Endodermal cell (in vitro differentiated cells): ENCODE measurements around the gene DIRAS1. TPM values are rescaled to one million over a fixed set of nuclear protein-coding genes. Genes with fewer than 3 reads are reported as not detected.
"Not testable (repeated sequence)": the region's sequence is repeated elsewhere in the genome, so short reads cannot be mapped to it uniquely, and the experiment has no call there.

ENCODE experiments used
- DNase-seq: peaks from one replicate; pipeline ENCODE4 v3.0.0-alpha.2; 2017
- H3K27ac ChIP-seq: 2 replicates; pipeline ENCODE4 v1.5.1; 2013; ENCODE audit warnings: mild to moderate bottlenecking, low read depth, low read length, moderate library complexity
- H3K27me3 ChIP-seq: 2 replicates; pipeline ENCODE4 v1.6.1; 2013; ENCODE audit warnings: mild to moderate bottlenecking, low read length, moderate library complexity; ENCODE audit not compliant: insufficient read depth, control insufficient read depth, poor library complexity, severe bottlenecking
- H3K36me3 ChIP-seq: 2 replicates; pipeline ENCODE4 v1.7.0; 2013; ENCODE audit warnings: mild to moderate bottlenecking, low read length, moderate library complexity; ENCODE audit not compliant: control insufficient read depth, insufficient read depth
- H3K4me1 ChIP-seq: one replicate; pipeline ENCODE4 v1.7.0; 2013; ENCODE audit warnings: low read length; ENCODE audit not compliant: control insufficient read depth, insufficient read depth
- H3K4me3 ChIP-seq: 2 replicates; pipeline ENCODE4 v1.5.1; 2013; ENCODE audit warnings: mild to moderate bottlenecking, low read length, moderate library complexity
- H3K9ac ChIP-seq: 2 replicates; pipeline ENCODE4 v1.6.1; 2013; ENCODE audit warnings: mild to moderate bottlenecking, low read length, moderate library complexity; ENCODE audit not compliant: poor library complexity, severe bottlenecking; ENCODE audit errors: extremely low read depth
- H3K9me3 ChIP-seq: 2 replicates; pipeline ENCODE4 v1.6.1; 2013; ENCODE audit warnings: mild to moderate bottlenecking, low read length, moderate library complexity; ENCODE audit not compliant: control insufficient read depth
- H3K27ac Mint-ChIP-seq: 2 replicates; pipeline ENCODE4 v1.8.0; 2020; ENCODE audit warnings: mixed read lengths
- H3K27me3 Mint-ChIP-seq: 2 replicates; pipeline ENCODE4 v1.8.0; 2021; ENCODE audit warnings: mild to moderate bottlenecking, mixed read lengths; ENCODE audit not compliant: insufficient read depth
- H3K36me3 Mint-ChIP-seq: 2 replicates; pipeline ENCODE4 v1.8.0; 2020; ENCODE audit warnings: low read depth, mixed read lengths
- H3K4me1 Mint-ChIP-seq: 2 replicates; pipeline ENCODE4 v1.8.0; 2020; ENCODE audit warnings: mixed read lengths
- H3K4me3 Mint-ChIP-seq: 2 replicates; pipeline ENCODE4 v1.8.0; 2020; ENCODE audit warnings: mild to moderate bottlenecking, moderate library complexity, mixed read lengths
- H3K9me3 Mint-ChIP-seq: 2 replicates; pipeline ENCODE4 v1.8.0; 2020; ENCODE audit warnings: mild to moderate bottlenecking, mixed read lengths
- whole genome bisulfite sequencing, 2 experiments: methylation state at CpG; one replicate each; pipeline versions ENCODE4 v1.1.5 to v1.1.7; 2013; ENCODE audit warnings: missing lambda C conversion rate in 2 of 2, mixed read lengths in 1 of 2; ENCODE audit not compliant: insufficient coverage in 1 of 2, insufficient read length in 1 of 2; 5-methylcytosine and 5-hydroxymethylcytosine counted together
- total RNA-seq, 2 donors: library from RNA; stranded (reverse); fragmentation: NEBNext Ultra II Directional in 1 of 2; extraction: Animal tissue kit (Norgen Biotek cat#: 25700) in 1 of 2; gene quantifications; 2 replicates in 1 of 2; 3 replicates in 1 of 2; pipeline ENCODE4 v1.2.1, GENCODE V29; 2021
- TF ChIP-seq, protein P1 (sequence below): fragments of 200-600 bp; sonication (generic); conservative IDR thresholded peaks from 2 replicates; pipeline ENCODE4 v1.5.0; 2021; ENCODE audit warnings: antibody characterized with exemption, mild to moderate bottlenecking

Gene DIRAS1
- total RNA-seq, 2 donors from 2014 or later = 4.7 to 8.4 TPM

GRCh38 chr19:2716275-2716650 is 4.9 kb downstream of the DIRAS1 start:
- Mint-ChIP-seq H3K4me1 (peaks cover 4% of the 10 kb centered on the region), H3K4me3 (no peak overlapping the region), H3K9me3 (peaks cover 11% of the 10 kb centered on the region), H3K27ac (no peak overlapping the region), H3K27me3 (peaks cover 11% of the 10 kb centered on the region), H3K36me3 (peaks cover 13% of the 10 kb centered on the region)
- TF ChIP-seq, protein P1, sequence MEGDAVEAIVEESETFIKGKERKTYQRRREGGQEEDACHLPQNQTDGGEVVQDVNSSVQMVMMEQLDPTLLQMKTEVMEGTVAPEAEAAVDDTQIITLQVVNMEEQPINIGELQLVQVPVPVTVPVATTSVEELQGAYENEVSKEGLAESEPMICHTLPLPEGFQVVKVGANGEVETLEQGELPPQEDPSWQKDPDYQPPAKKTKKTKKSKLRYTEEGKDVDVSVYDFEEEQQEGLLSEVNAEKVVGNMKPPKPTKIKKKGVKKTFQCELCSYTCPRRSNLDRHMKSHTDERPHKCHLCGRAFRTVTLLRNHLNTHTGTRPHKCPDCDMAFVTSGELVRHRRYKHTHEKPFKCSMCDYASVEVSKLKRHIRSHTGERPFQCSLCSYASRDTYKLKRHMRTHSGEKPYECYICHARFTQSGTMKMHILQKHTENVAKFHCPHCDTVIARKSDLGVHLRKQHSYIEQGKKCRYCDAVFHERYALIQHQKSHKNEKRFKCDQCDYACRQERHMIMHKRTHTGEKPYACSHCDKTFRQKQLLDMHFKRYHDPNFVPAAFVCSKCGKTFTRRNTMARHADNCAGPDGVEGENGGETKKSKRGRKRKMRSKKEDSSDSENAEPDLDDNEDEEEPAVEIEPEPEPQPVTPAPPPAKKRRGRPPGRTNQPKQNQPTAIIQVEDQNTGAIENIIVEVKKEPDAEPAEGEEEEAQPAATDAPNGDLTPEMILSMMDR = no peak
- no peak for DNase-seq
- 92 to 94% methylated on average over 12 to 19 of the region's 19 CpGs for WGBS, 2 experiments
- Histone ChIP-seq H3K4me3 (no peak overlapping the region), H3K27me3 (no peaks in the 10 kb centered on the region), H3K27ac (no peak overlapping the region), H3K9me3 (peaks cover 7% of the 10 kb centered on the region), H3K9ac (no peak overlapping the region), H3K4me1 (no peaks in the 10 kb centered on the region), H3K36me3 (no peaks in the 10 kb centered on the region)

- TF ChIP-seq, protein P1 = no peak
- Histone ChIP-seq H3K4me3 (no peak overlapping the region), H3K27ac (no peak overlapping the region), H3K27me3 (no peaks in the 10 kb centered on the region), H3K4me1 (no peaks in the 10 kb centered on the region), H3K36me3 (no peaks in the 10 kb centered on the region), H3K9me3 (peaks cover 7% of the 10 kb centered on the region), H3K9ac (no peak overlapping the region)
- DNase-seq = no peak
- WGBS, 2 experiments = 88 to 100% methylated on average over 7 to 12 of the region's 12 CpGs
- H3K4me3 Mint-ChIP-seq = no peak overlapping the region
- H3K36me3 Mint-ChIP-seq = peaks cover 13% of the 10 kb centered on the region
- H3K4me1 Mint-ChIP-seq = peaks cover 4% of the 10 kb centered on the region
- H3K9me3 Mint-ChIP-seq = peaks cover 11% of the 10 kb centered on the region
- peaks cover 11% of the 10 kb centered on the region for H3K27me3 Mint-ChIP-seq
- no peak overlapping the region for H3K27ac Mint-ChIP-seq
Measured at GRCh38 chr19:2715470-2716274, 5.5 kb downstream of the DIRAS1 start.

GRCh38 chr19:2714531-2715269 is 6.5 kb downstream of the DIRAS1 start:
- Histone ChIP-seq H3K27me3 (no peaks in the 10 kb centered on the region), H3K9ac (no peak overlapping the region), H3K36me3 (no peaks in the 10 kb centered on the region), H3K9me3 (peaks cover 7% of the 10 kb centered on the region), H3K4me3 (no peak overlapping the region), H3K27ac (no peak overlapping the region), H3K4me1 (no peaks in the 10 kb centered on the region)
- 90% methylated on average over 9 to 16 of the region's 16 CpGs for WGBS, 2 experiments
- H3K9me3 Mint-ChIP-seq = peaks cover 11% of the 10 kb centered on the region
- peaks cover 11% of the 10 kb centered on the region for H3K27me3 Mint-ChIP-seq
- H3K4me1 Mint-ChIP-seq = peaks cover under 1% of the 10 kb centered on the region
- TF ChIP-seq, protein P1 = no peak
- peaks cover 13% of the 10 kb centered on the region for H3K36me3 Mint-ChIP-seq
- H3K27ac Mint-ChIP-seq = no peak overlapping the region
- H3K4me3 Mint-ChIP-seq = no peak overlapping the region
- no peak for DNase-seq

DNA sequence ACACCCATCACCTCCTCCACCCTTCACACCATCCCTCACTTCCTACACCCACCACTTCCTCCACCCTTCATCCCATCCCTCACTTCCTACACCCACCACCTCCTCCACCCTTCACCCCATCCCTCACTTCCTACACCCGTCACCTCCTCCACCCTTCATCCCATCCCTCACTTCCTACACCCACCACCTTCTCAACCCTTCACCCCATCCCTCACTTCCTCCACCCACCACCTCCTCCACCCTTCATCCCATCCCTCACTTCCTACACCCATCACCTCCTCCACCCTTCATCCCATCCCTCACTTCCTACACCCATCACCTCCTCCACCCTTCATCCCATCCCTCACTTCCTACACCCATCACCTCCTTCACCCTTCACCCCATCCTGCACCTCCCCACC is 7.1 kb downstream of the DIRAS1 start:
- not testable (repeated sequence) for DNase-seq, H3K27ac Mint-ChIP-seq, H3K4me1 ChIP-seq, H3K9me3 ChIP-seq, H3K9ac ChIP-seq, H3K27me3 ChIP-seq, H3K4me3 ChIP-seq, H3K4me1 Mint-ChIP-seq, H3K36me3 ChIP-seq, H3K4me3 Mint-ChIP-seq, H3K27ac ChIP-seq
- peaks cover 13% of the 10 kb centered on the region for H3K36me3 Mint-ChIP-seq
- peaks cover 11% of the 10 kb centered on the region for H3K9me3 Mint-ChIP-seq
- 83% methylated on average over 1 of the region's 1 CpG; no CpG with 5 or more reads in 1 of the 2 experiments for WGBS, 2 experiments
- H3K27me3 Mint-ChIP-seq = peaks cover 11% of the 10 kb centered on the region

- H3K36me3 Mint-ChIP-seq = peaks cover 13% of the 10 kb centered on the region
- H3K27me3 Mint-ChIP-seq = peaks cover 11% of the 10 kb centered on the region
- not testable (repeated sequence) for H3K4me1 Mint-ChIP-seq, H3K27ac ChIP-seq, H3K4me1 ChIP-seq, H3K9me3 ChIP-seq, H3K9ac ChIP-seq, H3K36me3 ChIP-seq, H3K27ac Mint-ChIP-seq, H3K4me3 Mint-ChIP-seq, H3K4me3 ChIP-seq, H3K27me3 ChIP-seq, DNase-seq
- peaks cover 11% of the 10 kb centered on the region for H3K9me3 Mint-ChIP-seq
- 75 to 87% methylated on average over 2 to 3 of the region's 3 CpGs for WGBS, 2 experiments
Measured at GRCh38 chr19:2713170-2713569, 8.0 kb downstream of the DIRAS1 start.
